ENCODE data around the gene GPLD1. TPM values are rescaled to one million over a fixed set of nuclear protein-coding genes. Genes with fewer than 3 reads are reported as not detected.

Gene GPLD1
- total and polyA plus RNA-seq, 9 of the 15 experiments (the other 6 are each of a cell fraction or from before 2014, with no cell fraction given): 0.11 to 1.3 (median 0.82) TPM

DNA sequence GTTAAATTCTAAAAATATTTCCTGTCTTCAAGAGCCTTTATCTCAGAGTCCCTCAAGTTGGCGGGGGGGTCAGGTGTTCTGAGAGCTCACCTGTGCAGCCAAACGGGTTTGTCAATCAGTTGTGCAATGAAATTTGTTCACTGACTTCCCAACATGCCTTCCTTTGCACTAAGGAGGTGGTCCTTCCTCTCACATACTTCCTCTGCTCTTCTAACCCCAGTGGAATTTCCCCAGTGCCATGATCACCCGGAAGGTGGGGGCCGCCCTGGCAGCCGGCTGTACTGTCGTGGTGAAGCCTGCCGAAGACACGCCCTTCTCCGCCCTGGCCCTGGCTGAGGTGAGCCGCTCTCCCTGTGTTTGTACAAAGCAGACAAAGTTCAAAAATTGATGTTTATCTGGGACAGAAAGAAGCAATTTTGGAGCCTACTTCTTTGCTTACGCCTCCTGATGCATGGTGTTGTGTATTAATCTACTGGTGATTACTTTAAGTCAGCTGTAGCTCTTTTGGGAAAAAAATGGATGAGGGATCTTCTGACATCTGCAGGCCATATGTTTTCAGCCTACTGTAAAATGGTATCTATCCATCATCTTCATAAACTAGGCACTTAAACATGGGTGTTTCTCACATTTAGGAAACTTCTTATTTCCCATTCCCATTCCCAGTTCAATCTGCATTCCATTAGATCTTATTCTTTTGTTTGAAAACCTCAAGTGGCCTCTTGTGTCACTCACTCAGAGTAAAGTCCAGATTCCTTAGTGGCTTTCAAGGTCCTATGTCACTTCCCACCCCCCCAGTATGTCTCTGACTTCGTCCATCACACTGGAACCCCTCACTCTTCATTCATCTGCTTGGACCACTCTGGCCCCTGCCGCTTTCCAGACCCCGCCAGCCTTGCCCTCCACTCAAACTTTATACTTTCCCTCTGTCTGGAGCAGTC is 15.5 kb upstream of the GPLD1 start (continued):
- TF ChIP-seq ZNF184 (CRISPR knock-in tag; IDR thresholded peaks at IDR 0.05) (no peak), ZEB2 (IDR thresholded peaks at IDR 0.05) (no peak), BRD4 (IDR thresholded peaks at IDR 0.05) (no peak), ZBTB1 (CRISPR knock-in tag; IDR thresholded peaks at IDR 0.05; ENCODE audit: borderline replicate concordance, low read depth) (no peak)
- TF ChIP-seq, protein P1, sequence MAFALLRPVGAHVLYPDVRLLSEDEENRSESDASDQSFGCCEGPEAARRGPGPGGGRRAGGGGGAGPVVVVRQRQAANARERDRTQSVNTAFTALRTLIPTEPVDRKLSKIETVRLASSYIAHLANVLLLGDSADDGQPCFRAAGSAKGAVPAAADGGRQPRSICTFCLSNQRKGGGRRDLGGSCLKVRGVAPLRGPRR (CRISPR knock-in tag; IDR thresholded peaks at IDR 0.05): no peak
- TF ChIP-seq, protein P2, sequence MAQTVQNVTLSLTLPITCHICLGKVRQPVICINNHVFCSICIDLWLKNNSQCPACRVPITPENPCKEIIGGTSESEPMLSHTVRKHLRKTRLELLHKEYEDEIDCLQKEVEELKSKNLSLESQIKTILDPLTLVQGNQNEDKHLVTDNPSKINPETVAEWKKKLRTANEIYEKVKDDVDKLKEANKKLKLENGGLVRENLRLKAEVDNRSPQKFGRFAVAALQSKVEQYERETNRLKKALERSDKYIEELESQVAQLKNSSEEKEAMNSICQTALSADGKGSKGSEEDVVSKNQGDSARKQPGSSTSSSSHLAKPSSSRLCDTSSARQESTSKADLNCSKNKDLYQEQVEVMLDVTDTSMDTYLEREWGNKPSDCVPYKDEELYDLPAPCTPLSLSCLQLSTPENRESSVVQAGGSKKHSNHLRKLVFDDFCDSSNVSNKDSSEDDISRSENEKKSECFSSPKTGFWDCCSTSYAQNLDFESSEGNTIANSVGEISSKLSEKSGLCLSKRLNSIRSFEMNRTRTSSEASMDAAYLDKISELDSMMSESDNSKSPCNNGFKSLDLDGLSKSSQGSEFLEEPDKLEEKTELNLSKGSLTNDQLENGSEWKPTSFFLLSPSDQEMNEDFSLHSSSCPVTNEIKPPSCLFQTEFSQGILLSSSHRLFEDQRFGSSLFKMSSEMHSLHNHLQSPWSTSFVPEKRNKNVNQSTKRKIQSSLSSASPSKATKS (CRISPR knock-in tag; IDR thresholded peaks at IDR 0.05): no peak

- Histone ChIP-seq H3K9ac (ENCODE audit: insufficient read depth in 1 of 2, low read depth in 2 of 2, low read length in 2 of 2) (no peak overlapping the region), H3K36me3 (ENCODE audit: control insufficient read depth, insufficient read depth, low read length) (peaks cover 4% of the 10 kb centered on the region; the same call in 2 of the 3 replicates), H3K27ac (ENCODE audit: extremely low read depth, low read depth, low read length) (no peak overlapping the region), H2AFZ (ENCODE audit: low read depth, low read length) (no peak overlapping the region), H3K4me1 (replicated peaks in 1 of 2; ENCODE audit: control insufficient read depth in 2 of 2, insufficient read depth in 2 of 2, low read length in 2 of 2) (peaks cover 0 to 3% of the 10 kb centered on the region in 2 experiments; a peak in 2 of 5 replicates), H3K79me2 (ENCODE audit: control insufficient read depth, insufficient read depth, low read length) (no peaks in the 10 kb centered on the region), H3K9me3 (replicated peaks; ENCODE audit: control insufficient read depth, insufficient read depth, low read depth, low read length) (no peaks in the 10 kb centered on the region), H3K27me3 (ENCODE audit: control insufficient read depth in 2 of 2, insufficient read depth in 2 of 2, low read length in 2 of 2) (no peaks in the 10 kb centered on the region; a peak in 2 of 5 replicates), H4K20me1 (replicated peaks; ENCODE audit: control insufficient read depth, insufficient read depth, low read length) (no peaks in the 10 kb centered on the region), H3K4me2 (ENCODE audit: insufficient read depth, low read length) (no peak overlapping the region), H3K9me1 (ENCODE audit: control insufficient read depth, insufficient read depth, low read length) (no peaks in the 10 kb centered on the region), H3K4me3 (no peak overlapping the region)
- BruUV-seq (replicated peaks): no TSS peak
- ChIA-PET POLR2A (no interaction called here), CTCF (ENCODE audit: low intra/inter-chr PET ratio) (no interaction called here)
- DNase-seq (ENCODE audit: extremely low read depth in 1 of 4, low spot score in 3 of 4) (no peak), FAIRE-seq (no peak), ATAC-seq (no peak)
- intact Hi-C loops (cut with micrococcal nuclease) (no loop called here), in situ Hi-C loops (cut with MboI) (no loop called here)
- WGBS (ENCODE audit: insufficient coverage, low coverage, missing lambda C conversion rate): 75% methylated on average over 1 of the region's 1 CpG
- no peak for TF ChIP-seq BRD9 (IDR thresholded peaks at IDR 0.05; ENCODE audit: low read depth, partially characterized antibody)
- TF ChIP-seq, protein P3, sequence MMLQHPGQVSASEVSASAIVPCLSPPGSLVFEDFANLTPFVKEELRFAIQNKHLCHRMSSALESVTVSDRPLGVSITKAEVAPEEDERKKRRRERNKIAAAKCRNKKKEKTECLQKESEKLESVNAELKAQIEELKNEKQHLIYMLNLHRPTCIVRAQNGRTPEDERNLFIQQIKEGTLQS (IDR thresholded peaks at IDR 0.05): no peak
- TF ChIP-seq, protein P3 (CRISPR knock-in tag; conservative IDR thresholded peaks at IDR 0.05): no peak
- TF ChIP-seq ZBTB9 (CRISPR knock-in tag; IDR thresholded peaks at IDR 0.05): no peak
- TF ChIP-seq SMARCA4 (IDR thresholded peaks at IDR 0.05): no peak
These were observed 14.9 kb upstream of the GPLD1 start for GRCh38 chr6:24504287-24504648.
